ENCODE measurements around the gene CYP26B1.

Gene CYP26B1

GRCh38 chr2:72178551-72178950, 30.9 kb upstream of the CYP26B1 start:
- TF ChIP-seq, protein P1, sequence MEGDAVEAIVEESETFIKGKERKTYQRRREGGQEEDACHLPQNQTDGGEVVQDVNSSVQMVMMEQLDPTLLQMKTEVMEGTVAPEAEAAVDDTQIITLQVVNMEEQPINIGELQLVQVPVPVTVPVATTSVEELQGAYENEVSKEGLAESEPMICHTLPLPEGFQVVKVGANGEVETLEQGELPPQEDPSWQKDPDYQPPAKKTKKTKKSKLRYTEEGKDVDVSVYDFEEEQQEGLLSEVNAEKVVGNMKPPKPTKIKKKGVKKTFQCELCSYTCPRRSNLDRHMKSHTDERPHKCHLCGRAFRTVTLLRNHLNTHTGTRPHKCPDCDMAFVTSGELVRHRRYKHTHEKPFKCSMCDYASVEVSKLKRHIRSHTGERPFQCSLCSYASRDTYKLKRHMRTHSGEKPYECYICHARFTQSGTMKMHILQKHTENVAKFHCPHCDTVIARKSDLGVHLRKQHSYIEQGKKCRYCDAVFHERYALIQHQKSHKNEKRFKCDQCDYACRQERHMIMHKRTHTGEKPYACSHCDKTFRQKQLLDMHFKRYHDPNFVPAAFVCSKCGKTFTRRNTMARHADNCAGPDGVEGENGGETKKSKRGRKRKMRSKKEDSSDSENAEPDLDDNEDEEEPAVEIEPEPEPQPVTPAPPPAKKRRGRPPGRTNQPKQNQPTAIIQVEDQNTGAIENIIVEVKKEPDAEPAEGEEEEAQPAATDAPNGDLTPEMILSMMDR (IDR thresholded peaks at IDR 0.05; ENCODE audit: low read length), result no peak
- no peak for TF ChIP-seq EZH2 (IDR thresholded peaks at IDR 0.05; ENCODE audit: borderline replicate concordance, low read length)
- no peak overlapping the region for H3K9ac ChIP-seq (ENCODE audit: low read length)

GRCh38 chr2:72176281-72176680, 28.6 kb upstream of the CYP26B1 start:
- Histone ChIP-seq H4K20me1 (ENCODE audit: insufficient read depth, low read length) (no peaks in the 10 kb centered on the region), H2AFZ (ENCODE audit: low read length) (no peak overlapping the region), H3K9me3 (ENCODE audit: low read length) (no peaks in the 10 kb centered on the region), H3K4me2 (ENCODE audit: low read length) (no peak overlapping the region), H3K36me3 (ENCODE audit: insufficient read depth, low read length) (no peaks in the 10 kb centered on the region), H3F3A (ENCODE audit: insufficient read depth, low read length) (no peaks in the 10 kb centered on the region), H3K27ac (ENCODE audit: low read depth, low read length, poor library complexity, severe bottlenecking) (no peak overlapping the region), H3K79me2 (ENCODE audit: insufficient read depth, low read length) (no peaks in the 10 kb centered on the region), H3K9me2 (ENCODE audit: low read depth, low read length) (no peaks in the 10 kb centered on the region), H3K4me3 (ENCODE audit: low read depth, low read length, poor library complexity, severe bottlenecking) (no peak overlapping the region), H3K27me3 (ENCODE audit: insufficient read depth, low read length) (no peaks in the 10 kb centered on the region), H3K4me1 (ENCODE audit: insufficient read depth, low read length, severe bottlenecking) (no peaks in the 10 kb centered on the region), H3K9ac (ENCODE audit: low read length) (no peak overlapping the region)
- no peak for TF ChIP-seq EZH2 (IDR thresholded peaks at IDR 0.05; ENCODE audit: borderline replicate concordance, low read length)
- TF ChIP-seq, protein P1 (IDR thresholded peaks at IDR 0.05; ENCODE audit: low read length), result no peak

More at GRCh38 chr2:72178551-72178950, 30.9 kb upstream of the CYP26B1 start:
- H3K4me3 ChIP-seq (ENCODE audit: low read depth, low read length, poor library complexity, severe bottlenecking), result no peak overlapping the region
- no peaks in the 10 kb centered on the region for H3K9me2 ChIP-seq (ENCODE audit: low read depth, low read length)
- no peaks in the 10 kb centered on the region for H3K9me3 ChIP-seq (ENCODE audit: low read length)
- no peaks in the 10 kb centered on the region for H3F3A ChIP-seq (ENCODE audit: insufficient read depth, low read length)
- H2AFZ ChIP-seq (ENCODE audit: low read length), result no peak overlapping the region
- H3K4me1 ChIP-seq (ENCODE audit: insufficient read depth, low read length, severe bottlenecking), result no peaks in the 10 kb centered on the region
- H3K27ac ChIP-seq (ENCODE audit: low read depth, low read length, poor library complexity, severe bottlenecking), result no peak overlapping the region
- H3K36me3 ChIP-seq (ENCODE audit: insufficient read depth, low read length), result no peaks in the 10 kb centered on the region
- no peaks in the 10 kb centered on the region for H3K27me3 ChIP-seq (ENCODE audit: insufficient read depth, low read length)
- no peaks in the 10 kb centered on the region for H4K20me1 ChIP-seq (ENCODE audit: insufficient read depth, low read length)
- no peaks in the 10 kb centered on the region for H3K79me2 ChIP-seq (ENCODE audit: insufficient read depth, low read length)
- H3K4me2 ChIP-seq (ENCODE audit: low read length), result no peak overlapping the region

- H3K36me3 ChIP-seq (ENCODE audit: insufficient read depth, low read length), result no peaks in the 10 kb centered on the region
- no peak overlapping the region for H3K4me2 ChIP-seq (ENCODE audit: low read length)
- H3K27ac ChIP-seq (ENCODE audit: low read depth, low read length, poor library complexity, severe bottlenecking), result no peak overlapping the region
- no peaks in the 10 kb centered on the region for H3K4me1 ChIP-seq (ENCODE audit: insufficient read depth, low read length, severe bottlenecking)
- no peaks in the 10 kb centered on the region for H3F3A ChIP-seq (ENCODE audit: insufficient read depth, low read length)
- H3K9me3 ChIP-seq (ENCODE audit: low read length), result no peaks in the 10 kb centered on the region
- TF ChIP-seq, protein P1 (IDR thresholded peaks at IDR 0.05; ENCODE audit: low read length), result no peak
- TF ChIP-seq EZH2 (IDR thresholded peaks at IDR 0.05; ENCODE audit: borderline replicate concordance, low read length), result no peak
- no peaks in the 10 kb centered on the region for H3K79me2 ChIP-seq (ENCODE audit: insufficient read depth, low read length)
- H3K9ac ChIP-seq (ENCODE audit: low read length), result no peak overlapping the region
- no peaks in the 10 kb centered on the region for H4K20me1 ChIP-seq (ENCODE audit: insufficient read depth, low read length)
- H3K4me3 ChIP-seq (ENCODE audit: low read depth, low read length, poor library complexity, severe bottlenecking), result no peak overlapping the region
- no peaks in the 10 kb centered on the region for H3K9me2 ChIP-seq (ENCODE audit: low read depth, low read length)
- no peak overlapping the region for H2AFZ ChIP-seq (ENCODE audit: low read length)
- no peaks in the 10 kb centered on the region for H3K27me3 ChIP-seq (ENCODE audit: insufficient read depth, low read length)
Observed at GRCh38 chr2:72175636-72176035, 28.0 kb upstream of the CYP26B1 start.

Measured in OCI-LY1 (cell line).